Activated naive CD8-positive, alpha-beta T cell treated with anti-CD3 and anti-CD28 coated beads, Interleukin-2, amount 10 ng/mL, durations not matched to agents 7 days and 5 days (primary cell): Measurements from ENCODE around the gene STIL. TPM values are rescaled to one million over a fixed set of nuclear protein-coding genes. Genes with fewer than 3 reads are reported as not detected.
"Not testable (repeated sequence)": the region's sequence is repeated elsewhere in the genome, so short reads cannot be mapped to it uniquely, and the experiment has no call there.

Experiments used
- ATAC-seq: fragments of 150-1000 bp; cut with Tn5 transposase; one replicate; pipeline ENCODE4 v1.10.0; 2021; ENCODE audit warnings: low read depth, moderate library complexity
- POLR2A ChIA-PET: fragments of 350-600 bp; sonication (Branson Sonifier 250); formaldehyde crosslinking; loops from one replicate; lab custom pipeline; 2021; ENCODE audit warnings: antibody characterized with exemption; lab: Charles Lee
- DNase-seq: peaks from one replicate; pipeline ENCODE4 v3.0.0; 2021
- H3K27ac Mint-ChIP-seq: one replicate; pipeline ENCODE4 v1.8.0; 2022; ENCODE audit warnings: mild to moderate bottlenecking, mixed read lengths
- H3K27me3 Mint-ChIP-seq: one replicate; pipeline ENCODE4 v1.8.0; 2022; ENCODE audit warnings: mild to moderate bottlenecking, moderate library complexity, mixed read lengths
- H3K36me3 Mint-ChIP-seq: one replicate; pipeline ENCODE4 v1.8.0; 2021; ENCODE audit warnings: mild to moderate bottlenecking, mixed read lengths
- H3K4me1 Mint-ChIP-seq: one replicate; pipeline ENCODE4 v1.8.0; 2021; ENCODE audit warnings: mixed read lengths
- H3K4me3 Mint-ChIP-seq: one replicate; pipeline ENCODE4 v1.8.0; 2022; ENCODE audit warnings: mild to moderate bottlenecking, moderate library complexity, mixed read lengths
- H3K9me3 Mint-ChIP-seq: one replicate; pipeline ENCODE4 v1.8.0; 2021; ENCODE audit warnings: mixed read lengths
- total RNA-seq, 2 experiments: library from RNA; stranded (reverse); gene quantifications; one replicate each; pipeline ENCODE4 v1.2.3, GENCODE V29; 2021

Gene STIL
- total RNA-seq, 2 experiments from 2014 or later, result 32.4 to 33.1 TPM

- POLR2A ChIA-PET, result no interaction called here
- ATAC-seq (no peak), DNase-seq (no peak)
- Mint-ChIP-seq H3K4me1 (peaks cover 2% of the 10 kb centered on the region), H3K4me3 (no peak overlapping the region), H3K9me3 (no peaks in the 10 kb centered on the region), H3K27me3 (peaks cover 5% of the 10 kb centered on the region), H3K27ac (no peak overlapping the region), H3K36me3 (no peaks in the 10 kb centered on the region)
Observed at GRCh38 chr1:47216278-47217059, 97.5 kb downstream of the STIL start.

- Mint-ChIP-seq H3K27ac (no peak overlapping the region), H3K4me3 (no peak overlapping the region), H3K9me3 (no peaks in the 10 kb centered on the region), H3K36me3 (no peaks in the 10 kb centered on the region), H3K4me1 (peaks cover 2% of the 10 kb centered on the region), H3K27me3 (peaks cover under 1% of the 10 kb centered on the region)
- ATAC-seq, result no peak
- POLR2A ChIA-PET, result no interaction called here
- DNase-seq, result no peak
Observed at GRCh38 chr1:47215713-47216112, 98.2 kb downstream of the STIL start.

GRCh38 chr1:47214549-47214948 lies 99.4 kb downstream of the STIL start:
- Mint-ChIP-seq H3K4me3 (no peak overlapping the region), H3K27me3 (peaks cover 5% of the 10 kb centered on the region), H3K36me3 (no peaks in the 10 kb centered on the region), H3K9me3 (no peaks in the 10 kb centered on the region), H3K27ac (no peak overlapping the region), H3K4me1 (peaks cover 2% of the 10 kb centered on the region)
- no peak for ATAC-seq
- no peak for DNase-seq
- POLR2A ChIA-PET, result no interaction called here

DNA sequence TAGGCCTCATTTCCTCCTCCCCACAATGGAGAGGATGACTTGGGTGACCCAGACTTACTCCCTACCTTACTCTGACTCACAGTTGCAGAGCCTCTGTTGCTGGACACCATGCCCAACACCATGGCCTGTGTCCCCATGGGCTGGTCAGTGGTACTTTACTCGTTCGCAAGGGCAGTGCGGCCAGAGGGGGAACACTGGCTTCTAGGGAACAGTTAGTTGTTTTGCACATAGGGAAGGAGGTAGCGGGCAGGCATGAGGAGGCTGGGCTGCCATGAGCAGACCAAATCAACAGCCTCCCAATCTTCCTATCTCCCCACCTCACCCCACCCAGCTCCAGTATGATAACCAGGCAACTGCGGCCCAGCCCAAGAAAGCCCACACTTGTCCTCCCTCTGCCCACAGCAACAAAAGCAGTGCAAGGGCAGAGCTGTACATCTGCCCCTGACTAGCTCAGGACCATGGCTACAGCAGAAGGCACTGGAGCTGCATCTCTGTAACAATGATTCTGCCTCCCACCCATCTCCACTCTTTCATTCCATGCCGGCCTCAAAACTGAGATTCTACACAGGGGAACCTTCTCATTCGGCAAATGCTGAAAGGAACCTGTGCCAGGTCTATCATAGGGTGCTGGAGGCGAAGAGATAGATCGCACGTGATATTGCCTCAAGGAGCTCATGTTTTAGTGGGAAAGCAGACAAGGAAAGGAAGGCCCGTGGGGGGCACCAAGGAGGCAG lies 100.5 kb downstream of the STIL start:
- POLR2A ChIA-PET, result no interaction called here
- no peaks in the 10 kb centered on the region for H3K9me3 Mint-ChIP-seq
- no peak for ATAC-seq
- H3K27me3 Mint-ChIP-seq, result peaks cover 5% of the 10 kb centered on the region
- H3K36me3 Mint-ChIP-seq, result no peaks in the 10 kb centered on the region
- DNase-seq, result no peak
- H3K27ac Mint-ChIP-seq, result no peak overlapping the region
- H3K4me1 Mint-ChIP-seq, result peaks cover 2% of the 10 kb centered on the region
- no peak overlapping the region for H3K4me3 Mint-ChIP-seq

DNA sequence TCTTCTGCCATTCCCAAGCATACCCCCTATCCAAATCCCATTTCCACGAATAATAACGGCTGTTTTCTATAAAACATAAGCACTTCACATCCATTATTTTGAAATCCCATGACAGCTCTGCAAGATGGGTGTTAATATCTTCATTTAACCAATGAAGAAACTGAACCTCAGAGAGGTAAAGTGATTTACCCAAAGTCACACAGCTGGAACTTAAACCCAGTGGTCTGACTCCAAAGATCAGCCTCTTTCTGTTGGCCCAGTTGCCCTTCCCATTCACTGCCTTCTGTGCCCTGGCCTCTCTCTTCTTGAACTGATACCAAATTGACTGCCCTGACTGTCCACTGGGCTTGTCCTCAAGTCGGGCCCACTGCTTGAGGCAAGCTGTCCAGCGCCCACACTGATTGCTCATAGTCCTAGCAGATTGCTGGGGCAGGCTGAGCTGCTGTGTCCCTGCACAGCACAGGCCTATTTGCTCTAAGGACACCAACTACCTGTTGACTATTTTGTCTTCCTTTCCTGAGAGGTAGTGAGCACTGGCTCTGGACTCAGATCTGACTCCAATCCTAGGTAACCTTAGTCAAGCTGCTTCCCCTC lies 101.2 kb downstream of the STIL start:
- POLR2A ChIA-PET, result interaction anchor here (0.7 kb wide), 1 partner anchor 18 kb away, joined by 3 read pairs; no protein-coding TSS in a partner anchor
- no peak overlapping the region for H3K4me3 Mint-ChIP-seq
- H3K4me1 Mint-ChIP-seq, result peaks cover 2% of the 10 kb centered on the region
- ATAC-seq (no peak), DNase-seq (no peak)
- H3K9me3 Mint-ChIP-seq, result no peaks in the 10 kb centered on the region
- H3K27me3 Mint-ChIP-seq, result peaks cover 5% of the 10 kb centered on the region
- no peak overlapping the region for H3K27ac Mint-ChIP-seq
- no peaks in the 10 kb centered on the region for H3K36me3 Mint-ChIP-seq

GRCh38 chr1:47211796-47212269 lies 102.1 kb downstream of the STIL start:
- POLR2A ChIA-PET, result no interaction called here
- no peak overlapping the region for H3K4me3 Mint-ChIP-seq

DNA sequence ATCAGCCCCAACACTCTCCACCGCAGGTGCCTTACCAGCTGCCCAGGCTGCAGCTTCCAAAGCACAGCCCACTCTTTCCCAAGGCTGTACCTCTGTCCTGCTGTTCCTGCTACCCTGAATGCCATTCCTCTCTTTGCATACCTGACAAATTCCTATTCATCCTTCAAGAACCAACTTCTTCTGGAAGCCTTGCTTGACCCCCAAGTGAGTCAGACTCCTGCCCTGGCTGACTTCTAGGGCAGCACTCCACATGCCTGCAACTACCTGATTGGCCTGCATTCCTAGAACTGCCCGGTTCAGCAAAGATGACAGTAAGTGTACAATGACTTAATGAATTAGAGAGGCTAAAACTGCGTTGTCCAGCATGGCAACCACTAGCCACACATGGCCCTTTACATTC lies 103.3 kb downstream of the STIL start:
- Mint-ChIP-seq H3K36me3 (no peaks in the 10 kb centered on the region), H3K27me3 (peaks cover 8% of the 10 kb centered on the region), H3K4me3 (no peak overlapping the region), H3K4me1 (peaks cover 2% of the 10 kb centered on the region), H3K27ac (no peak overlapping the region), H3K9me3 (no peaks in the 10 kb centered on the region)
- ATAC-seq (no peak), DNase-seq (no peak)
- POLR2A ChIA-PET, result interaction anchor here (0.9 kb wide), 1 partner anchor 31 kb away, joined by 5 read pairs; no protein-coding TSS in a partner anchor

More at GRCh38 chr1:47211796-47212269, 102.1 kb downstream of the STIL start:
- Mint-ChIP-seq H3K27me3 (peaks cover 5% of the 10 kb centered on the region), H3K36me3 (no peaks in the 10 kb centered on the region), H3K27ac (no peak overlapping the region), H3K4me1 (peaks cover 2% of the 10 kb centered on the region), H3K9me3 (no peaks in the 10 kb centered on the region)
- DNase-seq (no peak), ATAC-seq (no peak)

DNA sequence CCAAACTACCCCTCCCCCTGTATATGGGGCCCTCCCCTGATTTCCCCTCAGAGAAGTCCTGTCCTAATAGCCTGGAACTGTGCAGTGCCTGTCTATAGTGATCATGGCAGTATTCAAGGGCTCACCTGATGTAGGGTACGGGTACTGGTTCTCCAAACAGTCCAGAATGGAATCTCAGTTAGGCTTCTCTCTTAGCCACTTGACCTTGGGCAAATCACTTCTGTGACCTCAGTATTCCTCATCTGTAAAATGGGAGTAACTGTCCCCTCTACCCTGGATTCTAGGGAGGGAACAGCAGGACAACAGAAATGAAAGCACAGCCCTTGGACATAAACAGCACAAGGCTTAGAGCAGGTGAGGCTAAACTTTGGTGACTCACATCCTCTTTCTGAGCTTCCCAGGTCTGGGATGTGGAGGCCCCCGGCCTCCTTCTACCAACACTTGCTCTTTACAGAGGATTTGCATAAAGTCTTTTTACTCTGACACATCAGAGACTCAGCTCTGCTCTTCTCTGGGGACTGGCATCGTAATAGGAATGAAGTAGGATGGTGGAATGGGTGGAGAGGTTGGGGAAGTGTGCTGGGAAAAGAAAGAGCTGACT lies 104.1 kb downstream of the STIL start:
- H3K36me3 Mint-ChIP-seq, result no peaks in the 10 kb centered on the region
- H3K9me3 Mint-ChIP-seq, result no peaks in the 10 kb centered on the region
- H3K4me3 Mint-ChIP-seq, result no peak overlapping the region
- H3K4me1 Mint-ChIP-seq, result peaks cover 2% of the 10 kb centered on the region
- ATAC-seq (no peak), DNase-seq (no peak)
- peaks cover 8% of the 10 kb centered on the region for H3K27me3 Mint-ChIP-seq
- no peak overlapping the region for H3K27ac Mint-ChIP-seq
- POLR2A ChIA-PET, result interaction anchor here (0.9 kb wide), 1 partner anchor 30 kb away, joined by 5 read pairs; no protein-coding TSS in a partner anchor

DNA sequence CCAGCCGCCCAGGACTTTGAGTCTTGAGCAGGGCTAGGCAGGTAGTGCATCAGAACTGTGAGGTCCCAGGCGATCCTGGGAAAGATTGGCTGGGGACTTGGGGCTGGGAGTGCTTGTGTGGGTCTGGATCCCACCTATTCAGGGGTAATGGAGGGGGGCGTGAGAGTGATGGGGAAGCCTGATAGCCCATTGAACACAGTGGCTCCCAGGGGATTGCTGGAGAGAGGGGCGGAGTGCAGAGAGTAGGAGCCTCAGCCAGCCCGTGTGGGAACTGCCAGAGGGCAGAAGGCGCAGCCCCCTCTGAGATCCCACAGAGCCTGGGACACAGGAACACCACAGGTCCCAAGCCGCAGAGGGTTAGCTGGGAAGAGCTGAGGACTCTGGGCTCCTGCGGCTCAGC lies 104.9 kb downstream of the STIL start:
- DNase-seq (no peak), ATAC-seq (no peak)
- Mint-ChIP-seq H3K27ac (no peak overlapping the region), H3K9me3 (no peaks in the 10 kb centered on the region), H3K27me3 (peaks cover 8% of the 10 kb centered on the region), H3K4me3 (no peak overlapping the region), H3K4me1 (peaks cover 2% of the 10 kb centered on the region), H3K36me3 (no peaks in the 10 kb centered on the region)
- POLR2A ChIA-PET, result no interaction called here

GRCh38 chr1:47208374-47208850 lies 105.5 kb downstream of the STIL start:
- Mint-ChIP-seq H3K4me3 (no peak overlapping the region), H3K36me3 (no peaks in the 10 kb centered on the region), H3K9me3 (no peaks in the 10 kb centered on the region), H3K27ac (no peak overlapping the region), H3K4me1 (peaks cover 2% of the 10 kb centered on the region), H3K27me3 (peaks cover 14% of the 10 kb centered on the region)
- DNase-seq, result no peak
- POLR2A ChIA-PET, result no interaction called here
- ATAC-seq, result no peak

DNA sequence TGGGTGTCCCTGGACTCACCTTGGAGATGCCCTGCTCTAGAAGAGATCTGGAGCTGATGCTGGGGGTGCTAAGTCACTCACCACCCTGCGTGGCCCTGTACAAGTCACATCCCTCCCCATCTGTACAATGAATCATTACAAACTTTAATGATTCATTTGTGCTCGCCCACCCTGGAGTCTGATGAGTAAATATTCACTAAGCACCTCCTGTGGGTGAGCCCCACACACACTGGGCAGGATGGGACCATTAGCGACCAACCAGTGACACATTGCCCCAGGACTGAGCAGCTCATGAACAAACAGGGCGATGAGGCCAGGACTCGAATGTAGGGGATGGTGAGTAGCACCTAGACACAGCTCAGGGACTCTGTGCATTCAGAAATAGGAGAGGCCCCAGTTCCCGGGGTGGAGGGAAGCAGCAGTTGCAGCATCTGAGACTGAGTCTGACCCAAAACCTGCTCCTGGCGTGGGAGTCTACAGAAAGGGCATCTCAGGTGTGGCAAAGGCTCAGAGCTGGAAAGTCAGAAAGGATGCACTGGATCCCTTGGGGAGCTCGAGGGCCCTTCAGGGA lies 106.1 kb downstream of the STIL start:
- no peaks in the 10 kb centered on the region for H3K36me3 Mint-ChIP-seq
- H3K9me3 Mint-ChIP-seq, result peaks cover 2% of the 10 kb centered on the region
- POLR2A ChIA-PET, result no interaction called here
- H3K4me1 Mint-ChIP-seq, result peaks cover 2% of the 10 kb centered on the region
- H3K27me3 Mint-ChIP-seq, result peaks cover 19% of the 10 kb centered on the region
- no peak overlapping the region for H3K4me3 Mint-ChIP-seq
- ATAC-seq (no peak), DNase-seq (no peak)
- no peak overlapping the region for H3K27ac Mint-ChIP-seq

DNA sequence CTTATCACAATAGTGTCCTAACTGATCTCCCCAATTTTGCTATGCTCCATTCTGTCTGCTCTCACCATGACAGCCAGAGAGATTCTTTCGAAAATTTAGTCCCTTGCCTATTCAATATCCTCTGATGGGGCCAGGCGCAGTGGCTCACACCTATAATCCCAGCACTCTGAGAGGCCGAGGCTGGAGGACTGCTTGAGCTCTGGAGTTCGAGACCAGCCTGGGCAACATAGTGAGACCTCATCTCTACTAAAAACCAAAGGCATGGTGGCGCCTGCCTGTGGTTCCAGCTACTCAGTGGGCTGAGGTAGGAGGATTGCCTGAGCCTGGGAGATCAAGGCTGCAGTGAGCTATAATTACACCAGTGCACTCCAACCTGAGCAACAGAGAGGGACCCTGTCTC lies 108.0 kb downstream of the STIL start:
- H3K27me3 Mint-ChIP-seq, result peaks cover 32% of the 10 kb centered on the region
- ATAC-seq, result no peak
- POLR2A ChIA-PET, result no interaction called here

GRCh38 chr1:47203504-47203903 lies 110.4 kb downstream of the STIL start:
- H3K4me3 Mint-ChIP-seq, H3K36me3 Mint-ChIP-seq: not testable (repeated sequence)

More for the DNA sequence above, 108.0 kb downstream of the STIL start:
- H3K9me3 Mint-ChIP-seq, result peaks cover 2% of the 10 kb centered on the region
- H3K4me3 Mint-ChIP-seq, result no peak overlapping the region
- no peak overlapping the region for H3K27ac Mint-ChIP-seq
- no peaks in the 10 kb centered on the region for H3K4me1 Mint-ChIP-seq
- no peaks in the 10 kb centered on the region for H3K36me3 Mint-ChIP-seq
- no peak for DNase-seq

More at GRCh38 chr1:47203504-47203903, 110.4 kb downstream of the STIL start:
- H3K9me3 Mint-ChIP-seq, POLR2A ChIA-PET, ATAC-seq, DNase-seq, H3K4me1 Mint-ChIP-seq, H3K27ac Mint-ChIP-seq: not testable (repeated sequence)
- peaks cover 40% of the 10 kb centered on the region for H3K27me3 Mint-ChIP-seq
